Lower lobe of right lung (tissue), 2 donors: ENCODE measurements around the gene ZNF580. TPM values are rescaled to one million over a fixed set of nuclear protein-coding genes. Genes with fewer than 3 reads are reported as not detected.

ENCODE experiments used
- ATAC-seq, 2 donors: fragments of 200-7000 bp; cut with Tn5 transposase; one replicate each; pipeline ENCODE4 v1.9.1; 2020 to 2022; ENCODE audit warnings: mild to moderate bottlenecking in 2 of 2, moderate library complexity in 2 of 2
- DNase-seq: peaks from one replicate; pipeline ENCODE4 v3.0.0-alpha.2; 2020
- H3K27ac ChIP-seq: fragments of 200-600 bp; one replicate; pipeline ENCODE4 v1.8.0; 2022
- H3K27me3 ChIP-seq: fragments of 200-600 bp; one replicate; pipeline ENCODE4 v1.8.0; 2022; ENCODE audit warnings: low read depth
- H3K36me3 ChIP-seq: fragments of 200-600 bp; one replicate; pipeline ENCODE4 v1.8.0; 2022; ENCODE audit warnings: mild to moderate bottlenecking
- H3K4me1 ChIP-seq: fragments of 200-600 bp; one replicate; pipeline ENCODE4 v1.8.0; 2022
- H3K4me3 ChIP-seq: fragments of 200-600 bp; one replicate; pipeline ENCODE4 v1.8.0; 2022; ENCODE audit warnings: mild to moderate bottlenecking
- H3K9me3 ChIP-seq: fragments of 200-600 bp; one replicate; pipeline ENCODE4 v1.8.0; 2022
- intact Hi-C: fragments of 100-400 bp; cut with DNase I; formaldehyde crosslinking; loops from one replicate; pipeline ENCODE4 v1.11.0; 2022
- total RNA-seq: library from RNA; stranded (reverse); fragmentation: NEBNext Ultra II Directional; extraction: Animal tissue kit (Norgen Biotek cat#: 25700); gene quantifications from one replicate; pipeline ENCODE4 v1.2.1, GENCODE V29; 2021
- TF ChIP-seq, protein P1 (sequence below): fragments of 200-600 bp; IDR thresholded peaks from one replicate; pipeline ENCODE4 v1.8.0; 2022; ENCODE audit warnings: antibody characterized with exemption, mild to moderate bottlenecking
- donor health status: DM: no; HTN: yes; CAD: no; lungs with severe emphysema.

ZNF580 gene
- total RNA-seq, 1 donor from 2014 or later: 35.2 TPM

DNA sequence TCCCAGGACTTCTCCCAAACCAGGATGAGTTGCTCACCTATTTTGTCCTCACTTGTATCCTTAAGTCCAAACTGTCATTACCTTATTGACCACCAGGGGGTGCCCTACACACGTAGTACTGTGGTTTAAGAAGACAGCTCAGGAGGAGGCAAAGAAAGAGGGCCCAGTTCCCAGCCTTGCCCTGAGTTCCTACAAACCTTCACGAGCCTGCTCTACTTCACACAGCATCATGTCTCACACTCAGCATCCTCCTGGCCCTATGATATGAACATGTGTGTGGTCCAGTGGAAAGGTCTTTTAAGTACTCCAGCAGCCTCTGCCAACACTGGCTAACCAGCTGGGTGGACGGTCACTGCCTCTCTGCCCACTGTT, 8.4 kb upstream of the ZNF580 start:
- Histone ChIP-seq H3K36me3 (no peaks in the 10 kb centered on the region), H3K4me1 (peaks cover 47% of the 10 kb centered on the region), H3K9me3 (no peaks in the 10 kb centered on the region), H3K27me3 (no peaks in the 10 kb centered on the region), H3K4me3 (no peak overlapping the region), H3K27ac (no peak overlapping the region)
- intact Hi-C loops: no loop called here
- peak; percentile 68 for DNase-seq
- TF ChIP-seq, protein P1, sequence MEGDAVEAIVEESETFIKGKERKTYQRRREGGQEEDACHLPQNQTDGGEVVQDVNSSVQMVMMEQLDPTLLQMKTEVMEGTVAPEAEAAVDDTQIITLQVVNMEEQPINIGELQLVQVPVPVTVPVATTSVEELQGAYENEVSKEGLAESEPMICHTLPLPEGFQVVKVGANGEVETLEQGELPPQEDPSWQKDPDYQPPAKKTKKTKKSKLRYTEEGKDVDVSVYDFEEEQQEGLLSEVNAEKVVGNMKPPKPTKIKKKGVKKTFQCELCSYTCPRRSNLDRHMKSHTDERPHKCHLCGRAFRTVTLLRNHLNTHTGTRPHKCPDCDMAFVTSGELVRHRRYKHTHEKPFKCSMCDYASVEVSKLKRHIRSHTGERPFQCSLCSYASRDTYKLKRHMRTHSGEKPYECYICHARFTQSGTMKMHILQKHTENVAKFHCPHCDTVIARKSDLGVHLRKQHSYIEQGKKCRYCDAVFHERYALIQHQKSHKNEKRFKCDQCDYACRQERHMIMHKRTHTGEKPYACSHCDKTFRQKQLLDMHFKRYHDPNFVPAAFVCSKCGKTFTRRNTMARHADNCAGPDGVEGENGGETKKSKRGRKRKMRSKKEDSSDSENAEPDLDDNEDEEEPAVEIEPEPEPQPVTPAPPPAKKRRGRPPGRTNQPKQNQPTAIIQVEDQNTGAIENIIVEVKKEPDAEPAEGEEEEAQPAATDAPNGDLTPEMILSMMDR: peak; percentile 87
- ATAC-seq: peak; percentile 82 to 86

DNA sequence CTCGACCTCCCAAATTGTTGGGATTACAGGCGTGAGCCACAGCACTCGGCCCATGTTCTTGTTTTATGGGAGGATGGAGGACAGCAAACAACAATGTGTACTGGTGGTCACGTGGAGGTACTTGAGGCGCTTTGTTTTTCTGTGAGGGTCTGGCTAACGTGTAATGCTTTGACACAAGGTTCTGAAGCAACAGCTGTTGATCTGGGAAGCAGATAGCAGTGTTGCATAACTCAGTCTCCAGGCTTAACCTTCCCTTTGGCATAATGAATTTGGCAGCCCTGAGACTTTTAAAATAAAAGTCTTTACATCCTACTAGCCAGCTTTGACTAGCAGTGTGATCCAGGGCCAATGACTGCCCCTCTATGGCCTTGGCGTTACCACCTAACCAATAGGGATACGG, 6.9 kb upstream of the ZNF580 start:
- peaks cover 58% of the 10 kb centered on the region for H3K4me1 ChIP-seq
- ATAC-seq (no peak), DNase-seq (no peak)
- intact Hi-C loops: no loop called here
- no peaks in the 10 kb centered on the region for H3K36me3 ChIP-seq
- no peaks in the 10 kb centered on the region for H3K9me3 ChIP-seq
- peak overlapping the region; percentile 99 for H3K27ac ChIP-seq
- H3K4me3 ChIP-seq: no peak overlapping the region
- TF ChIP-seq, protein P1: no peak
- H3K27me3 ChIP-seq: no peaks in the 10 kb centered on the region

DNA sequence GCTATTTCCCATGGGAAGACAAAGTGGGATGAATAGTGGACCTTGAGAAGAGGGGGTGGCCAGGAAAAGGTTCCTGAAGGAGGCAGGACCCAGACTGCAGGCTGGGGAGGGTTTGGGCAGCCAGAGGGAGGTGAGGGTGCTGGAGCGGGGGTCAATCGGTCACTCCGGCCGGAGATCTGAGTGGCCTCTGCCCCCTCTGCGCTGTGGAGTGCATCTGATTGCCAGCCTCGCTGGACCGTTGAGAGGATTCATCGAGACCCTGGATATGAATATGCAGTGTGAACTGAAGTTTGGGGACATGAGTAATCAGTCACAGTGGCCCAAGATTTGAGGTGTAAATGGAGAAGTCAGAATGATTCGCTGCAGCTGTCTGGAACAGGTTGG, 5.5 kb upstream of the ZNF580 start:
- H3K9me3 ChIP-seq: no peaks in the 10 kb centered on the region
- ATAC-seq: peak in 1 of 2 donors; percentile 3
- TF ChIP-seq, protein P1: no peak
- peak overlapping the region; percentile 98 for H3K4me3 ChIP-seq
- DNase-seq: no peak
- no peaks in the 10 kb centered on the region for H3K36me3 ChIP-seq
- no peaks in the 10 kb centered on the region for H3K27me3 ChIP-seq
- H3K27ac ChIP-seq: peak overlapping the region; percentile 99
- H3K4me1 ChIP-seq: peaks cover 73% of the 10 kb centered on the region
- intact Hi-C loops: no loop called here

DNA sequence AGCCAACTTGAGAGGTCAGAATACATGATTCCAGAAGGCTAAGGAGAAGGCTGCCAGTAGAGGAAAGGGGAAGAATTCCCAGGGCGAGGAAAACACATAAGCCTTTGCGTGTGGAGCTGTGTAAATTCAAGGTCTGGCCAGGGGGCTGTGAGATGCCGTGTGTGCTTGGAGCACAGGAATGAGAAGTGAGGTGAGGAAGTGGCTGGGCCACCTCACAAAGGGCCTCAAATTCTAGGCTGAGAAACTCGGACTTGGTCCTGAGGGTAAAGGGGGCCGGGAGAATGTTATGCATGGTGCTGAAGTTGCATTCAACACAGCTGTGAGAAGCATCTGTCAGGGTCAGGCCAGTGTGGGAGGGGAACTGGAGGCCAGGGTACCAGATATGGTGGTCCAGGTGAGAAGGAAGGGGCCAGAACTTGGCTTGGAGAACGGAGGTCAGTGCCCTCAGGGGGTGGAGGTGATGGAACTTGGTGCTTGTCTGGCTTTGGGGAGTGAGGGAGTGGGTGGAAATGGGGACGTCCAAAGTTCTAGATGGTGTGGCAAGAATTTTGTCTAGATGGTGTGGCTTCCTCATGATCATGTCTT, 4.9 kb upstream of the ZNF580 start:
- H3K9me3 ChIP-seq: no peaks in the 10 kb centered on the region
- intact Hi-C loops: no loop called here
- ATAC-seq (no peak), DNase-seq (no peak)
- peak overlapping the region; percentile 99 for H3K27ac ChIP-seq
- no peaks in the 10 kb centered on the region for H3K27me3 ChIP-seq
- peak overlapping the region; percentile 98 for H3K4me3 ChIP-seq
- TF ChIP-seq, protein P1: no peak
- H3K36me3 ChIP-seq: no peaks in the 10 kb centered on the region
- H3K4me1 ChIP-seq: peaks cover 76% of the 10 kb centered on the region

DNA sequence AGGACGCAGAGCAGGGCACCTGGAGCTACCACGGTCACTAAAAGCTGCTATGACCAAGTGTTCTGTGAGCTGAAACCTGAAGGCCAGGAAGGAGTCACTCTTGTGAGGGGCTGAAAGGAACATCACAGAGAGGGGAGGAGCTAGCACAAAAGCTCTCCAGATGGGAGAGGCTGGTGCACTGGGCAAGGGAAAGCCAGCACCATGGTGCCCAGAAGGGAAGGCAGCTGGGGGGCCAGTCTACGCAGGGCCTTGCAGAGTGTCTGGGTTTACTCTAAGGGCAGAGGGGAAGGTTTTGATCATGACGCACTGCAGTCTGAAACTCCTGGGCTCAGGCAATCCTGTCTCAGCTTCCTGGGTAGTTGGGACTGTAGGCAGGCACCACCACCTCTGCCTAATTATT, 4.1 kb upstream of the ZNF580 start:
- TF ChIP-seq, protein P1: no peak
- peaks cover 74% of the 10 kb centered on the region for H3K4me1 ChIP-seq
- H3K4me3 ChIP-seq: no peak overlapping the region
- H3K9me3 ChIP-seq: no peaks in the 10 kb centered on the region
- no peak overlapping the region for H3K27ac ChIP-seq
- ATAC-seq (no peak), DNase-seq (no peak)
- no peaks in the 10 kb centered on the region for H3K27me3 ChIP-seq
- intact Hi-C loops: no loop called here
- H3K36me3 ChIP-seq: no peaks in the 10 kb centered on the region
